ENCODE results near the gene GALNT13.

The GALNT13 gene

GRCh38 chr2:154350911-154351310 is 479.2 kb downstream of the GALNT13 start:
- Histone ChIP-seq H3K4me3 (IDR thresholded peaks at IDR 0.05; ENCODE audit: insufficient read depth, low read depth, low read length) (no peak overlapping the region), H3K27ac (no peak overlapping the region), H3K27me3 (ENCODE audit: insufficient read depth, low read depth) (no peaks in the 10 kb centered on the region), H3K9ac (no peak overlapping the region), H3K4me1 (ENCODE audit: low read depth, poor library complexity, severe bottlenecking) (no peaks in the 10 kb centered on the region), H3K4me2 (no peak overlapping the region), H4K20me1 (ENCODE audit: insufficient read depth) (no peaks in the 10 kb centered on the region), H3K79me2 (ENCODE audit: insufficient read depth, low read depth) (no peaks in the 10 kb centered on the region), H2AFZ (ENCODE audit: low read depth) (no peak overlapping the region), H3K36me3 (ENCODE audit: insufficient read depth) (no peaks in the 10 kb centered on the region)
- TF ChIP-seq CTCF (conservative IDR thresholded peaks at IDR 0.05; ENCODE audit: low read depth, low read length), result no peak

- Histone ChIP-seq H3K27ac (no peak overlapping the region), H3K4me3 (IDR thresholded peaks at IDR 0.05; ENCODE audit: insufficient read depth, low read depth, low read length) (no peak overlapping the region), H3K36me3 (ENCODE audit: insufficient read depth) (no peaks in the 10 kb centered on the region), H2AFZ (ENCODE audit: low read depth) (no peak overlapping the region), H3K27me3 (ENCODE audit: insufficient read depth, low read depth) (no peaks in the 10 kb centered on the region), H3K4me2 (no peak overlapping the region), H4K20me1 (ENCODE audit: insufficient read depth) (no peaks in the 10 kb centered on the region), H3K79me2 (ENCODE audit: insufficient read depth, low read depth) (no peaks in the 10 kb centered on the region), H3K9ac (no peak overlapping the region), H3K4me1 (ENCODE audit: low read depth, poor library complexity, severe bottlenecking) (no peaks in the 10 kb centered on the region)
- TF ChIP-seq CTCF (conservative IDR thresholded peaks at IDR 0.05; ENCODE audit: low read depth, low read length), result no peak
Measured at GRCh38 chr2:154361276-154361675, 489.6 kb downstream of the GALNT13 start.

- H3K4me1 ChIP-seq (ENCODE audit: low read depth, poor library complexity, severe bottlenecking), result peaks cover 3% of the 10 kb centered on the region
- H3K4me3 ChIP-seq (IDR thresholded peaks at IDR 0.05; ENCODE audit: insufficient read depth, low read depth, low read length), result no peak overlapping the region
- no peaks in the 10 kb centered on the region for H3K36me3 ChIP-seq (ENCODE audit: insufficient read depth)
- no peak overlapping the region for H3K27ac ChIP-seq
- no peaks in the 10 kb centered on the region for H4K20me1 ChIP-seq (ENCODE audit: insufficient read depth)
- no peaks in the 10 kb centered on the region for H3K27me3 ChIP-seq (ENCODE audit: insufficient read depth, low read depth)
- TF ChIP-seq CTCF (conservative IDR thresholded peaks at IDR 0.05; ENCODE audit: low read depth, low read length), result no peak
- H3K79me2 ChIP-seq (ENCODE audit: insufficient read depth, low read depth), result no peaks in the 10 kb centered on the region
- no peak overlapping the region for H2AFZ ChIP-seq (ENCODE audit: low read depth)
- H3K9ac ChIP-seq, result no peak overlapping the region
- no peak overlapping the region for H3K4me2 ChIP-seq
Measured at GRCh38 chr2:154368153-154368552, 496.4 kb downstream of the GALNT13 start.

GRCh38 chr2:154370873-154371272 is 499.2 kb downstream of the GALNT13 start:
- no peak overlapping the region for H3K4me2 ChIP-seq
- no peaks in the 10 kb centered on the region for H4K20me1 ChIP-seq (ENCODE audit: insufficient read depth)
- TF ChIP-seq CTCF (conservative IDR thresholded peaks at IDR 0.05; ENCODE audit: low read depth, low read length), result no peak
- H3K27ac ChIP-seq, result no peak overlapping the region
- H3K4me3 ChIP-seq (IDR thresholded peaks at IDR 0.05; ENCODE audit: insufficient read depth, low read depth, low read length), result no peak overlapping the region
- peaks cover 3% of the 10 kb centered on the region for H3K4me1 ChIP-seq (ENCODE audit: low read depth, poor library complexity, severe bottlenecking)
- H3K36me3 ChIP-seq (ENCODE audit: insufficient read depth), result no peaks in the 10 kb centered on the region
- no peaks in the 10 kb centered on the region for H3K27me3 ChIP-seq (ENCODE audit: insufficient read depth, low read depth)
- H2AFZ ChIP-seq (ENCODE audit: low read depth), result no peak overlapping the region
- no peak overlapping the region for H3K9ac ChIP-seq
- no peaks in the 10 kb centered on the region for H3K79me2 ChIP-seq (ENCODE audit: insufficient read depth, low read depth)
